GM18520 (cell line): Measurements from ENCODE around the gene PI4K2A.

Experiments used
- ATAC-seq: cut with Tn5 transposase; IDR thresholded peaks from one replicate; pipeline ENCODE4 v1.9.1; 2021; ENCODE audit not compliant: unreplicated experiment

PI4K2A gene

DNA sequence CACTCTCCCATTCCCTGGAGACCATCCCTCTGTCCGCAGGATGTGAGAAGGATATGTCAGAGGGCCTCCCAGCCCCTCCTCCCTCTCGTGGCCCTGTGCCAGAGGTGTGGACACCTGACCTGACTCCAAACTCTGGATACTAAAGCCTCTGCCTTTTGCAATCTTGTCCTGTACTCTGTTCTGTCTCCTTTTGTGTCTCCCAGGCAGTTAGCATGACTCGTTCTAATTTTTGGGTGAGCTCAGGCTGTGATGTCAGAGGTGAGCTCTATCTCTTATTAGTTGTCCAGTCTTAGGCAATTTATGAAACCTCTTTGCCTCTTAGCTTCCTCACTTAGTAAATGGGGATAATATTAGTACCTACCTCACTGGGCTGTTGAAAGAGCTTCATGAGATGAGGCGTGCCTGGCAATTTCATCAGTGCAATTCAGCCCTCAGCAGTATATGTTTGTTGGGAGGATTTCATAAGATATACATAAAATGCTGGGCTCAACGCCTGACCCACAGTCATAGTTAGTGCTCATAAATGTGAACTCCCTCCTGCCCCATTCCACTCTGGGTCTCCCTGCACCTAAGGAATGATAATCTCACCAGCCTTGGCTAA is 84.0 kb downstream of the PI4K2A start:
- no peak for ATAC-seq
